Measurements from ENCODE around the gene COL13A1. TPM values are rescaled to one million over a fixed set of nuclear protein-coding genes. Genes with fewer than 3 reads are reported as not detected.

Gene COL13A1
- total and polyA plus RNA-seq, 2 experiments from 2014 or later, result 5.2 to 8.6 TPM

- ATAC-seq, result no peak
- DNase-seq (ENCODE audit: low spot score), result no peak
- 0 out of 2 replicates have a peak, but pooled peaks cover 3% of the 10 kb centered on the region for H3K36me3 ChIP-seq (ENCODE audit: insufficient read depth)
- H3K79me2 ChIP-seq (replicated peaks; ENCODE audit: insufficient read depth), result no peaks in the 10 kb centered on the region
- no peaks in the 10 kb centered on the region for H4K20me1 ChIP-seq (replicated peaks; ENCODE audit: insufficient read depth)
- no peaks in the 10 kb centered on the region for H3K9me2 ChIP-seq (ENCODE audit: insufficient read depth)
- peak overlapping the region; percentile 43; the same call in 1 of the 2 replicates for H3K4me2 ChIP-seq
- H3K27ac ChIP-seq (ENCODE audit: low read depth), result no peak overlapping the region
- Mint-ChIP-seq H3K27me3 (ENCODE audit: insufficient read depth, low read depth, poor library complexity) (peaks cover 9% of the 10 kb centered on the region), H3K9me3 (peaks cover 13% of the 10 kb centered on the region), H3K4me1 (peaks cover 32% of the 10 kb centered on the region), H3K36me3 (ENCODE audit: low read depth) (0 out of 3 replicates have a peak, but pooled peaks cover 2% of the 10 kb centered on the region), H3K4me3 (no peak overlapping the region), H3K27ac (no peak overlapping the region; the same call in 1 of the 2 replicates)
- peaks cover 14% of the 10 kb centered on the region for H3K4me1 ChIP-seq (ENCODE audit: insufficient read depth)
- H3K27me3 ChIP-seq (ENCODE audit: insufficient read depth), result no peaks in the 10 kb centered on the region
- no peaks in the 10 kb centered on the region for H3F3A ChIP-seq (replicated peaks; ENCODE audit: low read depth)
- no peak overlapping the region for H2AFZ ChIP-seq
- H3K4me3 ChIP-seq, result no peak overlapping the region
- TF ChIP-seq EZH2 (IDR thresholded peaks at IDR 0.05; ENCODE audit: low read depth, unreplicated experiment) (no peak), ETS1 (IDR thresholded peaks at IDR 0.05) (no peak), ZNF331 (CRISPR knock-in tag; IDR thresholded peaks at IDR 0.05; ENCODE audit: low read depth) (no peak)
These were observed 15.4 kb downstream of the COL13A1 start for GRCh38 chr10:69817078-69817581.

- H4K20me1 ChIP-seq (replicated peaks; ENCODE audit: insufficient read depth), result no peaks in the 10 kb centered on the region
- no peaks in the 10 kb centered on the region for H3K79me2 ChIP-seq (replicated peaks; ENCODE audit: insufficient read depth)
- no peak overlapping the region for H3K27ac Mint-ChIP-seq
- H3K4me1 ChIP-seq (ENCODE audit: insufficient read depth), result peaks cover 11% of the 10 kb centered on the region; the same call in 1 of the 2 replicates
- H2AFZ ChIP-seq, result no peak overlapping the region
- no peak overlapping the region for H3K4me2 ChIP-seq
- H3K36me3 Mint-ChIP-seq (ENCODE audit: low read depth), result 0 out of 3 replicates have a peak, but pooled peaks cover 2% of the 10 kb centered on the region
- H3K9me3 Mint-ChIP-seq, result peaks cover 13% of the 10 kb centered on the region
- peaks cover 22% of the 10 kb centered on the region for H3K4me1 Mint-ChIP-seq
- H3K4me3 ChIP-seq, result no peak overlapping the region
- no peaks in the 10 kb centered on the region for H3F3A ChIP-seq (replicated peaks; ENCODE audit: low read depth)
- no peaks in the 10 kb centered on the region for H3K27me3 ChIP-seq (ENCODE audit: insufficient read depth)
- no peaks in the 10 kb centered on the region for H3K9me2 ChIP-seq (ENCODE audit: insufficient read depth)
- 0 out of 2 replicates have a peak, but pooled peaks cover 3% of the 10 kb centered on the region for H3K36me3 ChIP-seq (ENCODE audit: insufficient read depth)
- ATAC-seq, result no peak
- H3K4me3 Mint-ChIP-seq, result no peak overlapping the region
- no peak for DNase-seq (ENCODE audit: low spot score)
- H3K27me3 Mint-ChIP-seq (ENCODE audit: insufficient read depth, low read depth, poor library complexity), result peaks cover 13% of the 10 kb centered on the region
- H3K27ac ChIP-seq (ENCODE audit: low read depth), result no peak overlapping the region
- TF ChIP-seq EZH2phosphoT487 (IDR thresholded peaks at IDR 0.05; ENCODE audit: unreplicated experiment) (no peak), ETS1 (IDR thresholded peaks at IDR 0.05) (no peak), STAT1 (IDR thresholded peaks at IDR 0.05; ENCODE audit: unreplicated experiment) (no peak), REST (IDR thresholded peaks at IDR 0.05; ENCODE audit: unreplicated experiment) (no peak), ZNF331 (CRISPR knock-in tag; IDR thresholded peaks at IDR 0.05; ENCODE audit: low read depth) (no peak), POLR2AphosphoS5 (IDR thresholded peaks at IDR 0.05; ENCODE audit: low read depth) (no peak), CTCF (conservative IDR thresholded peaks at IDR 0.05; ENCODE audit: low read depth in 2 of 2) (no peak), CREB1 (CRISPR knock-in tag; IDR thresholded peaks at IDR 0.05; ENCODE audit: low read depth) (no peak), EZH2 (IDR thresholded peaks at IDR 0.05; ENCODE audit: low read depth, unreplicated experiment) (no peak), JUNB (IDR thresholded peaks at IDR 0.05; ENCODE audit: unreplicated experiment) (no peak), NANOG (IDR thresholded peaks at IDR 0.05; ENCODE audit: borderline replicate concordance) (no peak), ZNF114 (CRISPR knock-in tag; IDR thresholded peaks at IDR 0.05) (no peak)
These were observed 17.1 kb downstream of the COL13A1 start for GRCh38 chr10:69818676-69819239.
